HepG2 (cell line): Measurements from ENCODE around the gene UAP1. TPM values are rescaled to one million over a fixed set of nuclear protein-coding genes. Genes with fewer than 3 reads are reported as not detected.

Experiments
- BCL3 ChIP-seq: sonication (generic); formaldehyde crosslinking; IDR thresholded peaks from 2 replicates; pipeline ENCODE4 v1.5.1; 2020; ENCODE audit warnings: mild to moderate bottlenecking, missing genetic modification reagents, moderate library complexity
- BORCS8-MEF2B ChIP-seq: sonication (generic); formaldehyde crosslinking; IDR thresholded peaks from 2 replicates; pipeline ENCODE4 v1.8.0; 2022; ENCODE audit warnings: mild to moderate bottlenecking, missing genetic modification reagents
- DPF2 ChIP-seq: sonication (generic); formaldehyde crosslinking; IDR thresholded peaks from 2 replicates; pipeline ENCODE4 v1.4.0; 2020; ENCODE audit warnings: mild to moderate bottlenecking, low read depth, missing genetic modification reagents, borderline replicate concordance
- REL ChIP-seq: sonication (generic); formaldehyde crosslinking; conservative IDR thresholded peaks from 2 replicates; pipeline ENCODE4 v1.8.0; 2022; ENCODE audit warnings: mild to moderate bottlenecking, missing genetic modification reagents, moderate library complexity
- RFXAP ChIP-seq: sonication (generic); formaldehyde crosslinking; IDR thresholded peaks from 2 replicates; pipeline ENCODE4 v1.4.0; 2020; ENCODE audit warnings: missing genetic modification reagents, borderline replicate concordance
- TEF ChIP-seq: sonication (generic); formaldehyde crosslinking; IDR thresholded peaks from 2 replicates; pipeline ENCODE4 v1.5.0; 2020; ENCODE audit warnings: missing genetic modification reagents
- ZNF580 ChIP-seq: IDR thresholded peaks from 2 replicates; pipeline ENCODE4 v1.6.1; 2016; ENCODE audit warnings: low read depth, borderline replicate concordance
- ZNF772 ChIP-seq: sonication (generic); formaldehyde crosslinking; IDR thresholded peaks from 2 replicates; pipeline ENCODE4 v1.5.0; 2020; ENCODE audit warnings: mild to moderate bottlenecking, missing genetic modification reagents
- ZNF850 ChIP-seq: sonication (generic); formaldehyde crosslinking; conservative IDR thresholded peaks from 2 replicates; pipeline ENCODE4 v1.9.0; 2021; ENCODE audit warnings: mild to moderate bottlenecking, missing genetic modification reagents
- ZXDC ChIP-seq: sonication (generic); formaldehyde crosslinking; IDR thresholded peaks from 2 replicates; pipeline ENCODE4 v1.5.0; 2020; ENCODE audit warnings: mild to moderate bottlenecking, missing genetic modification reagents
- polyA plus RNA-seq, 8 experiments: library from polyadenylated mRNA; depleted of rRNA in 3 of 8; stranded (reverse) in 7 of 8; unstranded in 1 of 8; fragments of >200 nt; fragmentation: Illumina TruSeq in 4 of 8; extraction: Trizol in 4 of 8; gene quantifications; 2 replicates each; pipeline versions ENCODE4 v1.2.1 to v1.2.3, GENCODE V29; 2011 to 2016; ENCODE audit warnings: low read depth in 4 of 8, missing spikeins in 1 of 8, mixed read lengths in 1 of 8; ENCODE audit not compliant: insufficient read depth in 1 of 8
- total RNA-seq, 5 experiments: library from RNA; depleted of rRNA; stranded (reverse); fragments of >200 nt; fragmentation: Illumina TruSeq; extraction: Trizol; gene quantifications; 2 replicates each; pipeline ENCODE4 v1.2.3, GENCODE V29; 2016; ENCODE audit warnings: low read depth in 1 of 5
- TF ChIP-seq, protein P1 (sequence below): sonication (generic); formaldehyde crosslinking; conservative IDR thresholded peaks from 2 replicates; pipeline ENCODE4 v1.8.0; 2022; ENCODE audit warnings: low read depth, missing genetic modification reagents
- TF ChIP-seq, protein P2 (sequence below): sonication (generic); formaldehyde crosslinking; IDR thresholded peaks from 2 replicates; pipeline ENCODE4 v1.5.0; 2020; ENCODE audit warnings: missing genetic modification reagents
- TF ChIP-seq, protein P3 (sequence below): sonication (generic); formaldehyde crosslinking; IDR thresholded peaks from 2 replicates; pipeline ENCODE4 v1.4.0; 2020; ENCODE audit warnings: missing genetic modification reagents, borderline replicate concordance
- TF ChIP-seq, protein P4 (sequence below): sonication (generic); formaldehyde crosslinking; IDR thresholded peaks from 2 replicates; pipeline ENCODE4 v1.8.1; 2022; ENCODE audit warnings: mild to moderate bottlenecking, missing genetic modification reagents

The UAP1 gene
- total and polyA plus RNA-seq, 2 of the 13 experiments (the other 11 are each of a cell fraction or from before 2014, with no cell fraction given), result 48.4 to 117 TPM

DNA sequence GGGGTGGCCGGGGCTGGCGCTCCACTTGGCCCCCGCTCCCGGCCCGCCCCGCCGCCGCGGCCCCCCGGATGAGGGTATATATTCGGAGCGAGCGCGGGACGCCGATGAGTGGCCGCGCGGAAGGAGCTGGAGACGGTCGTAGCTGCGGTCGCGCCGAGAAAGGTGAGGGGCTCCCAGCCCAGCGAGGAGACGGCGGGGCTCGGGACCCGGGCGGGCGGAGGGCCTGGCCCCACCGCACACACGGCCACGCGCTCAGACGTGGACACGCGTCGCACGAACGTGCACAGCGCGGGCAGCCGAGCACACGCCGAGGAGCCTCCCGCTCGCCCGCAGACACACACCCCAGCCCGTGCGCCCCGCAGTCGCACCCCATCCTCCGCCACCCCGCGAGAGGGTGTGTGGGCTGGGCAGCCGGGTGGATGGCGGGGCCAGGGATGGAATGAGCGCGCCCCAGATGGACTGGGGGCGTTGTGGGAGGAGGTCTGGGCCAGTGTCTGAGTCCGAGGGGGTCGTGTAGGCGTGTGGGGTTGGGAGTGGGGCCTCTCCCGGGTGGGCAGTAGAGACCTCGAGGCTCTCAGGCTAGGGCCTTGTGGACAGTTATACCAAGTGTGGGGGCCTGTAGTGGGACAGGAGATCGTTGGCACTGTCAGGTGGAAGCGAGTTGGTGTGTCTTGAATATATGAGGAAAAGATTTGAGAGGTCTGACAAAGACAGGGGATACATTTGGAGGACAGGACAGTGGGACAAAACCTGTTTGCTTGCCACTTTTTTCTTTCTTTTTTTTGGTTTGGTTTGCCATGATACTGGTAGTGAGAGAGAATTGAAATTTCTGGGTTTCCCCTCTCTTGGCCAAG lies at the start of gene UAP1 (continued):
- TF ChIP-seq, protein P1, sequence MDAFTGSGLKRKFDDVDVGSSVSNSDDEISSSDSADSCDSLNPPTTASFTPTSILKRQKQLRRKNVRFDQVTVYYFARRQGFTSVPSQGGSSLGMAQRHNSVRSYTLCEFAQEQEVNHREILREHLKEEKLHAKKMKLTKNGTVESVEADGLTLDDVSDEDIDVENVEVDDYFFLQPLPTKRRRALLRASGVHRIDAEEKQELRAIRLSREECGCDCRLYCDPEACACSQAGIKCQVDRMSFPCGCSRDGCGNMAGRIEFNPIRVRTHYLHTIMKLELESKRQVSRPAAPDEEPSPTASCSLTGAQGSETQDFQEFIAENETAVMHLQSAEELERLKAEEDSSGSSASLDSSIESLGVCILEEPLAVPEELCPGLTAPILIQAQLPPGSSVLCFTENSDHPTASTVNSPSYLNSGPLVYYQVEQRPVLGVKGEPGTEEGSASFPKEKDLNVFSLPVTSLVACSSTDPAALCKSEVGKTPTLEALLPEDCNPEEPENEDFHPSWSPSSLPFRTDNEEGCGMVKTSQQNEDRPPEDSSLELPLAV (CRISPR knock-in tag), result 0 out of 2 replicates have a peak, but pooled peaks have one; percentile 67
- TF ChIP-seq REL (CRISPR knock-in tag) (peak; percentile 86; the same call in 1 of the 2 replicates), BORCS8-MEF2B (peak; percentile 76), ZNF580 (CRISPR knock-in tag) (0 out of 2 replicates have a peak, but pooled peaks have one; percentile 4), TEF (CRISPR knock-in tag) (peak; percentile 21; the same call in 1 of the 2 replicates), ZNF772 (CRISPR knock-in tag) (peak; percentile 19; the same call in 1 of the 2 replicates), RFXAP (CRISPR knock-in tag) (0 out of 2 replicates have a peak, but pooled peaks have one; percentile 44), BCL3 (peak; percentile 37; the same call in 1 of the 2 replicates), DPF2 (no peak), ZXDC (no peak), ZNF850 (CRISPR knock-in tag) (0 out of 2 replicates have a peak, but pooled peaks have one; percentile 50)
- TF ChIP-seq, protein P2, sequence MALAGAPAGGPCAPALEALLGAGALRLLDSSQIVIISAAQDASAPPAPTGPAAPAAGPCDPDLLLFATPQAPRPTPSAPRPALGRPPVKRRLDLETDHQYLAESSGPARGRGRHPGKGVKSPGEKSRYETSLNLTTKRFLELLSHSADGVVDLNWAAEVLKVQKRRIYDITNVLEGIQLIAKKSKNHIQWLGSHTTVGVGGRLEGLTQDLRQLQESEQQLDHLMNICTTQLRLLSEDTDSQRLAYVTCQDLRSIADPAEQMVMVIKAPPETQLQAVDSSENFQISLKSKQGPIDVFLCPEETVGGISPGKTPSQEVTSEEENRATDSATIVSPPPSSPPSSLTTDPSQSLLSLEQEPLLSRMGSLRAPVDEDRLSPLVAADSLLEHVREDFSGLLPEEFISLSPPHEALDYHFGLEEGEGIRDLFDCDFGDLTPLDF (CRISPR knock-in tag), result 0 out of 2 replicates have a peak, but pooled peaks have one; percentile 46
- TF ChIP-seq, protein P3, sequence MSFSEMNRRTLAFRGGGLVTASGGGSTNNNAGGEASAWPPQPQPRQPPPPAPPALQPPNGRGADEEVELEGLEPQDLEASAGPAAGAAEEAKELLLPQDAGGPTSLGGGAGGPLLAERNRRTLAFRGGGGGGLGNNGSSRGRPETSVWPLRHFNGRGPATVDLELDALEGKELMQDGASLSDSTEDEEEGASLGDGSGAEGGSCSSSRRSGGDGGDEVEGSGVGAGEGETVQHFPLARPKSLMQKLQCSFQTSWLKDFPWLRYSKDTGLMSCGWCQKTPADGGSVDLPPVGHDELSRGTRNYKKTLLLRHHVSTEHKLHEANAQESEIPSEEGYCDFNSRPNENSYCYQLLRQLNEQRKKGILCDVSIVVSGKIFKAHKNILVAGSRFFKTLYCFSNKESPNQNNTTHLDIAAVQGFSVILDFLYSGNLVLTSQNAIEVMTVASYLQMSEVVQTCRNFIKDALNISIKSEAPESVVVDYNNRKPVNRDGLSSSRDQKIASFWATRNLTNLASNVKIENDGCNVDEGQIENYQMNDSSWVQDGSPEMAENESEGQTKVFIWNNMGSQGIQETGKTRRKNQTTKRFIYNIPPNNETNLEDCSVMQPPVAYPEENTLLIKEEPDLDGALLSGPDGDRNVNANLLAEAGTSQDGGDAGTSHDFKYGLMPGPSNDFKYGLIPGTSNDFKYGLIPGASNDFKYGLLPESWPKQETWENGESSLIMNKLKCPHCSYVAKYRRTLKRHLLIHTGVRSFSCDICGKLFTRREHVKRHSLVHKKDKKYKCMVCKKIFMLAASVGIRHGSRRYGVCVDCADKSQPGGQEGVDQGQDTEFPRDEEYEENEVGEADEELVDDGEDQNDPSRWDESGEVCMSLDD (CRISPR knock-in tag), result peak; percentile 65; the same call in 1 of the 2 replicates
- TF ChIP-seq, protein P4, sequence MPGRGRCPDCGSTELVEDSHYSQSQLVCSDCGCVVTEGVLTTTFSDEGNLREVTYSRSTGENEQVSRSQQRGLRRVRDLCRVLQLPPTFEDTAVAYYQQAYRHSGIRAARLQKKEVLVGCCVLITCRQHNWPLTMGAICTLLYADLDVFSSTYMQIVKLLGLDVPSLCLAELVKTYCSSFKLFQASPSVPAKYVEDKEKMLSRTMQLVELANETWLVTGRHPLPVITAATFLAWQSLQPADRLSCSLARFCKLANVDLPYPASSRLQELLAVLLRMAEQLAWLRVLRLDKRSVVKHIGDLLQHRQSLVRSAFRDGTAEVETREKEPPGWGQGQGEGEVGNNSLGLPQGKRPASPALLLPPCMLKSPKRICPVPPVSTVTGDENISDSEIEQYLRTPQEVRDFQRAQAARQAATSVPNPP (CRISPR knock-in tag), result peak; percentile 45; the same call in 1 of the 2 replicates
